Activated CD4-positive, alpha-beta T cell treated with anti-CD3 and anti-CD28 coated beads for 36 hours (primary cell): ENCODE measurements around the gene EDC4. TPM values are rescaled to one million over a fixed set of nuclear protein-coding genes. Genes with fewer than 3 reads are reported as not detected.
A peak's percentile ranks its signal among the peaks of the same experiment; 100 is the strongest.

Experiments
- ATAC-seq: fragments of 200-7000 bp; cut with Tn5 transposase; one replicate; pipeline ENCODE4 v1.10.0; 2021; ENCODE audit warnings: mild to moderate bottlenecking, moderate library complexity
- CTCF ChIA-PET: fragments of 350-600 bp; sonication (Branson Sonifier 250); formaldehyde crosslinking; loops from one replicate; lab custom pipeline; 2021; ENCODE audit warnings: antibody characterized with exemption; lab: Charles Lee
- POLR2A ChIA-PET: fragments of 350-600 bp; sonication (Branson Sonifier 250); formaldehyde crosslinking; loops from one replicate; lab custom pipeline; 2021; ENCODE audit warnings: antibody characterized with exemption, inconsistent platforms; lab: Charles Lee
- DNase-seq: peaks from one replicate; pipeline ENCODE4 v3.0.0-alpha.2; 2020
- H3K27ac Mint-ChIP-seq: one replicate; pipeline ENCODE4 v1.8.0; 2021; ENCODE audit warnings: mixed read lengths
- H3K27me3 Mint-ChIP-seq: one replicate; pipeline ENCODE4 v1.8.0; 2021; ENCODE audit warnings: mixed read lengths
- H3K36me3 Mint-ChIP-seq: one replicate; pipeline ENCODE4 v1.8.0; 2021; ENCODE audit warnings: low read depth, mixed read lengths
- H3K4me1 Mint-ChIP-seq: one replicate; pipeline ENCODE4 v1.8.0; 2021; ENCODE audit warnings: mixed read lengths
- H3K4me3 Mint-ChIP-seq: one replicate; pipeline ENCODE4 v1.8.0; 2021; ENCODE audit warnings: mild to moderate bottlenecking, moderate library complexity, mixed read lengths
- H3K9me3 Mint-ChIP-seq: one replicate; pipeline ENCODE4 v1.8.0; 2021; ENCODE audit warnings: low read depth, mixed read lengths
- intact Hi-C, 2 experiments: fragments of 100-400 bp; cut with DNase I in 1 of 2; cut with micrococcal nuclease in 1 of 2; formaldehyde crosslinking; loops; one replicate each; pipeline versions ENCODE4 v1.14.2 to v1.15.1; 2022 to 2024; cut with DNase I, micrococcal nuclease
- total RNA-seq, 2 experiments: library from RNA; stranded (reverse); gene quantifications; one replicate each; pipeline ENCODE4 v1.2.3, GENCODE V29; 2021

The EDC4 gene
- total RNA-seq, 2 experiments from 2014 or later, result 92.8 to 96.9 TPM

DNA sequence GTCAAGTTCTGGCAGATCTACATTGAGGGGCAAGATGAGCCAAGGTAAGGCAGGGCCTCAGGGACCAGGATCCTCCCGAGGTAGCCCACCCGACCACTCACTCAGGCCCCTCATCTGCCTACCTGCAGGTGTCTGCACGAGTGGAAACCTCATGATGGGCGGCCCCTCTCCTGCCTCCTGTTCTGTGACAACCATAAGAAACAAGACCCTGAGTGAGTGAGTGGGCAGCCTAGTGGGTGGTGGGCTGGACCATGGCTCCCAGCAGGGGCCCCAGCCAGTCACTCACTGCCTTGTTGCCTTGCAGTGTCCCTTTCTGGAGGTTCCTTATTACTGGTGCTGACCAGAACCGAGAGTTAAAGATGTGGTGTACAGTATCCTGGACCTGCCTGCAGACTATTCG, 5.4 kb downstream of the EDC4 start:
- ATAC-seq, result no peak
- H3K9me3 Mint-ChIP-seq, result no peaks in the 10 kb centered on the region
- POLR2A ChIA-PET, result interaction anchor here (0.6 kb wide), 1 partner anchor 15 kb away, joined by 4 read pairs; no protein-coding TSS in a partner anchor
- no peak overlapping the region for H3K27ac Mint-ChIP-seq
- H3K4me3 Mint-ChIP-seq, result no peak overlapping the region
- intact Hi-C loops, result no loop called here
- DNase-seq, result no peak
- peaks cover 26% of the 10 kb centered on the region for H3K36me3 Mint-ChIP-seq
- H3K27me3 Mint-ChIP-seq, result no peaks in the 10 kb centered on the region
- H3K4me1 Mint-ChIP-seq, result peaks cover 23% of the 10 kb centered on the region
- CTCF ChIA-PET, result interaction anchor here (0.6 to 1.2 kb wide), 2 partner anchors 32 to 162 kb away, joined by 3 to 4 read pairs; no protein-coding TSS in a partner anchor

DNA sequence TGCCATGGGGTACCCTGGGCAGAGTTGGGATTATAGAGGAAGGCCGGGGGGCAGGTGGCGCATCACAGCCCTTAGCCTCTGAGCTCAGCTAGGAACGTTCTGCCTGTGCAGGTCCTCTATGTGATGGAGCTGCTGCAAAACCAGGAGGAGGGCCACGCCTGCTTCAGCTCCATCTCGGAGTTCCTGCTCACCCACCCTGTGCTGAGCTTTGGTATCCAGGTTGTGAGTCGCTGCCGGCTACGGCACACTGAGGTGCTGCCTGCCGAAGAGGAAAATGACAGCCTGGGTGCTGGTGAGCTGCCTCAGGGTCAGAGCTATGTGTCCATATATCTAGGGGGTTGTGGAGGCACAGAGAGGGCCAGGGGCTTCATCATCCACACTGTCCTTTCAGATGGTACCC, 6.0 kb downstream of the EDC4 start:
- Mint-ChIP-seq H3K4me3 (no peak overlapping the region), H3K36me3 (peaks cover 31% of the 10 kb centered on the region), H3K27ac (no peak overlapping the region), H3K27me3 (no peaks in the 10 kb centered on the region), H3K9me3 (no peaks in the 10 kb centered on the region), H3K4me1 (peaks cover 21% of the 10 kb centered on the region)
- no peak for DNase-seq
- ChIA-PET POLR2A (no interaction called here), CTCF (interaction anchor here (0.6 to 1.2 kb wide), 3 partner anchors 31 to 162 kb away, joined by 3 to 4 read pairs (median 3); no protein-coding TSS in a partner anchor)
- ATAC-seq, result no peak
- intact Hi-C loops, result no loop called here

- intact Hi-C loops, result no loop called here
- Mint-ChIP-seq H3K27me3 (no peaks in the 10 kb centered on the region), H3K9me3 (no peaks in the 10 kb centered on the region), H3K27ac (no peak overlapping the region), H3K4me1 (peaks cover 15% of the 10 kb centered on the region), H3K4me3 (no peak overlapping the region), H3K36me3 (peaks cover 33% of the 10 kb centered on the region)
- ATAC-seq (no peak), DNase-seq (no peak)
- ChIA-PET CTCF (interaction anchor here (0.6 to 1.2 kb wide), 2 partner anchors 34 to 161 kb away, joined by 3 to 4 read pairs; no protein-coding TSS in a partner anchor), POLR2A (interaction anchor here (0.7 kb wide), 1 partner anchor 15 kb away, joined by 3 read pairs; no protein-coding TSS in a partner anchor)
Measured at GRCh38 chr16:67879462-67879861, 6.6 kb downstream of the EDC4 start.

DNA sequence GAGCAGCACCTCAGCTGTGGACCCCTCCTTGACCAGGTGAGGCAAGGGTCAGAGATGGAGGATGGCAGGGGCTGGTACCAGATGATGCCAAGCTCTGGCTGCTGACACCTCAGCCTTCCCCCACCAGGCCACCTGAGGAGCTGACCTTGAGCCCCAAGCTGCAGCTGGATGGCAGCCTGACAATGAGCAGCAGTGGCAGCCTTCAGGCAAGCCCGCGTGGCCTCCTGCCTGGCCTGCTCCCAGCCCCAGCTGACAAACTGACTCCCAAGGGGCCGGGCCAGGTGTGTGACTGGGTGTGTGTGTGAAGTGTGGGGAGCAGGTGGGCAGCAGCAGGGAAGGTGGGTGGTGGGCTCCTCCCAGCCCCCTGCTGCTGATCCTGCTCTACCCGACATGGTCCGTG, 7.1 kb downstream of the EDC4 start:
- H3K4me1 Mint-ChIP-seq, result peaks cover 12% of the 10 kb centered on the region
- no peaks in the 10 kb centered on the region for H3K9me3 Mint-ChIP-seq
- ChIA-PET CTCF (interaction anchor here (0.5 to 0.8 kb wide), 2 partner anchors 12 to 171 kb away, joined by 3 read pairs; no protein-coding TSS in a partner anchor), POLR2A (interaction anchor here (0.7 kb wide), 1 partner anchor 16 kb away, joined by 3 read pairs; no protein-coding TSS in a partner anchor)
- intact Hi-C loops, result no loop called here
- ATAC-seq (no peak), DNase-seq (no peak)
- H3K27ac Mint-ChIP-seq, result no peak overlapping the region
- H3K27me3 Mint-ChIP-seq, result no peaks in the 10 kb centered on the region
- H3K36me3 Mint-ChIP-seq, result peaks cover 35% of the 10 kb centered on the region
- H3K4me3 Mint-ChIP-seq, result no peak overlapping the region

GRCh38 chr16:67880584-67880983, 7.7 kb downstream of the EDC4 start:
- CTCF ChIA-PET, result interaction anchor here (0.5 to 1.0 kb wide), 3 partner anchors 11 to 171 kb away, joined by 3 to 4 read pairs (median 3); no protein-coding TSS in a partner anchor

GRCh38 chr16:67881621-67882161, 8.8 kb downstream of the EDC4 start:
- Mint-ChIP-seq H3K4me3 (no peak overlapping the region), H3K27ac (no peak overlapping the region), H3K4me1 (no peaks in the 10 kb centered on the region), H3K27me3 (no peaks in the 10 kb centered on the region), H3K36me3 (peaks cover 36% of the 10 kb centered on the region), H3K9me3 (no peaks in the 10 kb centered on the region)
- intact Hi-C loops, result loop anchor here in 1 of 2 experiments (2.0 kb wide), 1 partner anchor 159 kb away; no protein-coding TSS in a partner anchor
- ATAC-seq, result no peak
- ChIA-PET POLR2A (interaction anchor here (0.9 kb wide), 1 partner anchor 11 kb away, joined by 4 read pairs; the partner anchor contains the start of gene PSKH1), CTCF (interaction anchor here (0.6 to 3.2 kb wide), 7 partner anchors 8 to 334 kb away, joined by 3 to 17 read pairs (median 5); partner anchors contain the start of gene EDC4)
- no peak for DNase-seq

More at GRCh38 chr16:67880584-67880983, 7.7 kb downstream of the EDC4 start:
- intact Hi-C loops, result no loop called here
- no peaks in the 10 kb centered on the region for H3K27me3 Mint-ChIP-seq
- ATAC-seq (no peak), DNase-seq (no peak)
- H3K27ac Mint-ChIP-seq, result no peak overlapping the region
- no peaks in the 10 kb centered on the region for H3K9me3 Mint-ChIP-seq
- peaks cover 6% of the 10 kb centered on the region for H3K4me1 Mint-ChIP-seq
- POLR2A ChIA-PET, result no interaction called here
- H3K4me3 Mint-ChIP-seq, result no peak overlapping the region
- H3K36me3 Mint-ChIP-seq, result peaks cover 37% of the 10 kb centered on the region

- no peaks in the 10 kb centered on the region for H3K9me3 Mint-ChIP-seq
- no peak overlapping the region for H3K27ac Mint-ChIP-seq
- H3K36me3 Mint-ChIP-seq, result peaks cover 29% of the 10 kb centered on the region
- ChIA-PET POLR2A (interaction anchor here (0.9 kb wide), 1 partner anchor 10 kb away, joined by 4 read pairs; the partner anchor contains the start of gene PSKH1), CTCF (interaction anchor here (0.8 to 3.6 kb wide), 18 partner anchors 8 to 500 kb away, joined by 3 to 21 read pairs (median 6); partner anchors contain the start of genes CTRL, EDC4, PSKH1 and PSMB10)
- ATAC-seq (no peak), DNase-seq (no peak)
- no peak overlapping the region for H3K4me3 Mint-ChIP-seq
- intact Hi-C loops, result loop anchor here (1.0 to 2.0 kb wide), 3 partner anchors 46 to 158 kb away; no protein-coding TSS in a partner anchor
- no peaks in the 10 kb centered on the region for H3K27me3 Mint-ChIP-seq
- H3K4me1 Mint-ChIP-seq, result no peaks in the 10 kb centered on the region
Measured at GRCh38 chr16:67882374-67883145, 9.7 kb downstream of the EDC4 start.

- Mint-ChIP-seq H3K36me3 (peaks cover 29% of the 10 kb centered on the region), H3K4me1 (no peaks in the 10 kb centered on the region), H3K9me3 (no peaks in the 10 kb centered on the region), H3K27me3 (no peaks in the 10 kb centered on the region), H3K4me3 (no peak overlapping the region), H3K27ac (no peak overlapping the region)
- intact Hi-C loops, result loop anchor here (1.0 to 2.0 kb wide), 3 partner anchors 45 to 157 kb away; no protein-coding TSS in a partner anchor
- no peak for ATAC-seq
- ChIA-PET CTCF (interaction anchor here (0.5 to 3.6 kb wide), 35 partner anchors 9 to 501 kb away, joined by 3 to 21 read pairs (median 4); partner anchors contain the start of genes CTRL, DPEP2, EDC4 and NFATC3), POLR2A (interaction anchor here (0.5 to 0.7 kb wide), 2 partner anchors 14 to 216 kb away, joined by 3 read pairs; no protein-coding TSS in a partner anchor)
- DNase-seq, result no peak
Measured at GRCh38 chr16:67883146-67883871, 10.5 kb downstream of the EDC4 start.

- Mint-ChIP-seq H3K4me3 (no peak overlapping the region), H3K27ac (no peak overlapping the region), H3K36me3 (peaks cover 25% of the 10 kb centered on the region), H3K4me1 (no peaks in the 10 kb centered on the region), H3K27me3 (no peaks in the 10 kb centered on the region), H3K9me3 (no peaks in the 10 kb centered on the region)
- CTCF ChIA-PET, result interaction anchor here (0.5 to 3.6 kb wide), 35 partner anchors 8 to 502 kb away, joined by 3 to 21 read pairs (median 4); partner anchors contain the start of genes CTRL, DPEP2, EDC4 and NFATC3
- DNase-seq (peak; percentile 85), ATAC-seq (peak; percentile 92)
- intact Hi-C loops, result loop anchor here (1.0 to 2.0 kb wide), 3 partner anchors 44 to 157 kb away; no protein-coding TSS in a partner anchor
- POLR2A ChIA-PET, result interaction anchor here (0.5 to 1.0 kb wide), 3 partner anchors 13 to 217 kb away, joined by 3 read pairs; no protein-coding TSS in a partner anchor
Measured at GRCh38 chr16:67883872-67884261, 11.0 kb downstream of the EDC4 start.

DNA sequence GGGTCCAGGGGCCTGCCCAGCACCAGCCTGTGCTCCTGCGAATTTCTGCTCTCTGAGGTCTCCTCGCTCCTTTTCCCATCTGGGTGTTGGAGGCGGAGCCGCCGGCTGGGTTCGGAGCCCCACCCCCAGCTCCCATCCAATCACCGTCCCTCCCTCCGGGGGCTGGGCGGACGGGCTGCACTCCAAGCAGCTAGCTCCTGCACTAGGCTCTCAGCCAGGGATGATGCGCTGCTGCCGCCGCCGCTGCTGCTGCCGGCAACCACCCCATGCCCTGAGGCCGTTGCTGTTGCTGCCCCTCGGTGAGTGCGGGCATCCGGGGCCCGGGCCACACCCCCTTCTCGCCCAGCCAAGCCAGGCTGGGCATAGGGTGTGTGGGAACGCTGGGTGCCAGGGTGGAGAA, 11.8 kb downstream of the EDC4 start, which contains the start of gene NRN1L:
TSS of gene NRN1L (plus strand) at position 202 of the 400 bp plus-strand sequence. CDS start at position 221, 19 bp downstream.
- intact Hi-C loops, result no loop called here
- POLR2A ChIA-PET, result interaction anchor here (1.0 kb wide), 1 partner anchor 32 kb away, joined by 3 read pairs; no protein-coding TSS in a partner anchor
- Mint-ChIP-seq H3K27ac (no peak within 1 kb of the TSS), H3K27me3 (no peaks in the 10 kb centered on the region), H3K4me1 (no peaks in the 10 kb centered on the region), H3K4me3 (no peak within 1 kb of the TSS), H3K9me3 (no peaks in the 10 kb centered on the region), H3K36me3 (peaks cover 20% of the 10 kb centered on the region)
- CTCF ChIA-PET, result interaction anchor here (1.0 to 3.6 kb wide), 11 partner anchors 10 to 200 kb away, joined by 3 to 21 read pairs (median 14); partner anchors contain the start of genes CTRL, NFATC3 and PSMB10
- ATAC-seq, result no peak
- no peak for DNase-seq
